LNCaP clone FGC (cell line): Measurements from ENCODE around the gene MLLT1.
A peak's percentile ranks its signal among the peaks of the same experiment; 100 is the strongest.
"Not testable (repeated sequence)": the region's sequence is repeated elsewhere in the genome, so short reads cannot be mapped to it uniquely, and the experiment has no call there.

Experiments
- DNase-seq: peaks from one replicate; pipeline ENCODE4 v3.0.0-alpha.2; 2011; ENCODE audit warnings: low read depth
- H3K4me3 ChIP-seq: 2 replicates; pipeline ENCODE4 v1.5.1; 2011; ENCODE audit warnings: mild to moderate bottlenecking, low read depth, low read length, control low read depth
- TF ChIP-seq, protein P1 (sequence below): IDR thresholded peaks from 2 replicates; pipeline ENCODE4 v1.5.1; 2012; ENCODE audit warnings: mild to moderate bottlenecking; ENCODE audit not compliant: control insufficient read depth, insufficient read depth; ENCODE audit errors: extremely low read depth

Gene MLLT1

DNA sequence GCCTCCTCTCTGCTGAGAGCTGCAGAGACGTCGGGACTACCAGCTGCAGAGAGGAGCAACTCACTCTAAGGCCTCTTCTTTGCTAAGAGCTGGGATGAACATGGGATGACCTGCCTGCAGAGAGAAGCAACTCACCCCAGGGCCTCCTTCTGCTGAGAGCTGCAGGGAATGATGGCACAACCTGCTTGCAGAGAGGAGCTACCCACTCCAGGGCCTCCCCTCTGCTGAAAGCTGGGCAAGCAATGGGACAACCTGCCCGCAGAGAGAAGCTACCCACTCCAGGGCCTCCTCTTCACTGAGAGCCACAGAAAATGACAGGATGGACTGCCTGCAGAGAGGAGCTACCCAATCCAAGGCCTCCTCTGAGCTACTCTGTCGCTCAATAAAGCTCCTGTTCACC lies 6.9 kb upstream of the MLLT1 start:
- no peak overlapping the region for H3K4me3 ChIP-seq
- DNase-seq, result no peak
- TF ChIP-seq, protein P1, sequence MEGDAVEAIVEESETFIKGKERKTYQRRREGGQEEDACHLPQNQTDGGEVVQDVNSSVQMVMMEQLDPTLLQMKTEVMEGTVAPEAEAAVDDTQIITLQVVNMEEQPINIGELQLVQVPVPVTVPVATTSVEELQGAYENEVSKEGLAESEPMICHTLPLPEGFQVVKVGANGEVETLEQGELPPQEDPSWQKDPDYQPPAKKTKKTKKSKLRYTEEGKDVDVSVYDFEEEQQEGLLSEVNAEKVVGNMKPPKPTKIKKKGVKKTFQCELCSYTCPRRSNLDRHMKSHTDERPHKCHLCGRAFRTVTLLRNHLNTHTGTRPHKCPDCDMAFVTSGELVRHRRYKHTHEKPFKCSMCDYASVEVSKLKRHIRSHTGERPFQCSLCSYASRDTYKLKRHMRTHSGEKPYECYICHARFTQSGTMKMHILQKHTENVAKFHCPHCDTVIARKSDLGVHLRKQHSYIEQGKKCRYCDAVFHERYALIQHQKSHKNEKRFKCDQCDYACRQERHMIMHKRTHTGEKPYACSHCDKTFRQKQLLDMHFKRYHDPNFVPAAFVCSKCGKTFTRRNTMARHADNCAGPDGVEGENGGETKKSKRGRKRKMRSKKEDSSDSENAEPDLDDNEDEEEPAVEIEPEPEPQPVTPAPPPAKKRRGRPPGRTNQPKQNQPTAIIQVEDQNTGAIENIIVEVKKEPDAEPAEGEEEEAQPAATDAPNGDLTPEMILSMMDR, result no peak

DNA sequence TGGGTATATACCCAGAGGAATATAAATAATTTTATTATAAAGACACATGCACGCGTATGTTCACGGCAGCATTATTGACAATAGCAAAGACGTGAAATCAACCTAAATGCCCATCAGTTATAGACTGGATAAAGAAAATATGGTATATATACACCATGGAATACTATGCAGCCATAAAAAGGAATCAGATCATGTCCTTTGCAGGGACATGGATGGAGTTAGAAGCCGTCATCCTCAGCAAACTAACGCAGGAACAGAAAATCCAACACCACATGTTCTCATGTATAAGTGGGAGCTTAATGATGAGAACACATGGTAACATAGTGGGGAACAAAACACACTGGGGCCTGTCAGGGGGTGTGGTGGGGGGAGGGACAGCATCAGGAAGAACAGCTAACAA lies 2.6 kb upstream of the MLLT1 start:
- not testable (repeated sequence) for DNase-seq, H3K4me3 ChIP-seq

DNA sequence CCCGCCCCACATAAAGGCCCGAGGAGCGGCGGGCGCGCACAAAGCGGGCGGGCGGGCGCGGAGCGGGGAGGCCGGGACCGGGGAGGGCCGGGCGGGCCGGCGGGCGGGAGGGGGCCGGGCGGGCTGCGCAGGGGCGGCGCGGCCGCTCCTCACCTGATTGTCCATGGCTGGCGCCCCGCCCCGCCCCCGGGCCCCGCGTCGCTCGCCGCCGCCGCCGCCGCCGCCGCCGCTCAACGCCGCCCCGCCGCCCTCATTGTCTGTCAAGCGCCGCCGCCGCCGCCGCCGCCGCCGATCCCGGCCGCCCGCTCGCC lies 200 bp downstream of the MLLT1 start:
- H3K4me3 ChIP-seq, result peak overlapping the region; percentile 97
- TF ChIP-seq, protein P1, result no peak
- no peak for DNase-seq

DNA sequence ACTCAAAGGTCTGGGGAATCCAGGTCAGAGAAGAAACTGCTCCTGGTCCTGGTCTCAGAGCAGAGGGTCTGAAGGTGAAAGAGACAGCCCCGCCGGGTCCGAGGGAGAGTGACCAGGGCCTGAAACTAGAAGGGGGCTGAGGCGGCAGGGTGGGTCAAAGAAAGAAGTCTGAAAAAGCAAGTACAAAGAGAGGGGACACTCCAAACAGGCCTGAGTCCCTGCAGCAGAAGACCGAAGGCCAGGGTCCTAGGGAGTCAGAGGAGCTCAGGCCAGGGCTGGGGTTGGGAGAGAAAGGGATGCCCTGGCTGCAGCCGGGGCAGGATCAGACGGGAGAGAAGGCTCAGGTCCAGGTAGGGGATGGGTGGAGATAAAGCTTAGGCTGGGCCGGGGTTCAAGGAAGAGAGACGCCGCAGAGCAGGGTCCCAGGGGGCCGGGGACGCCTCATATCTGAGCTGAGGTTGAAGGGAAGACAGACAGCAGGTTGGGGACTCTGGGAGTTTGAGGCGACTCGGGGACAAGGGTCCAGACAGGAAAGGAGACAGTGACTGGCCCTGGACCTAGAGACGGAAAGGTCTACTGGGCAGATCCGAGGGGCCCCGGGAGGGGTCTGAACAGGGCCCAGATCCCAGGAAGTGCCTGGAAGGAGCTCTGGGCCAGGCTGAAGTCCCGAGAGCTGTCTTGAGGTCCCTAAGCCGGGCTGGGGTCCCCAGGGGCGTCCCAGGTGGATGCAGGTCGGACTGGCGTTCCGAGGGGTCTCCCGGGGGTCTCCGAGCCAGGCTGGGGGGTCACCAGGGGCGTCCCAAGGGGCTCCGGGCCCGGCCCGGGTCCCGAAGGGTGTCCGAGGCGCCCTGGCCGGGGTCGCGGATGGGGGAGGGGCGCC lies 795 bp downstream of the MLLT1 start:
- peak overlapping the region; percentile 97 for H3K4me3 ChIP-seq
- TF ChIP-seq, protein P1, result no peak
- DNase-seq, result no peak

DNA sequence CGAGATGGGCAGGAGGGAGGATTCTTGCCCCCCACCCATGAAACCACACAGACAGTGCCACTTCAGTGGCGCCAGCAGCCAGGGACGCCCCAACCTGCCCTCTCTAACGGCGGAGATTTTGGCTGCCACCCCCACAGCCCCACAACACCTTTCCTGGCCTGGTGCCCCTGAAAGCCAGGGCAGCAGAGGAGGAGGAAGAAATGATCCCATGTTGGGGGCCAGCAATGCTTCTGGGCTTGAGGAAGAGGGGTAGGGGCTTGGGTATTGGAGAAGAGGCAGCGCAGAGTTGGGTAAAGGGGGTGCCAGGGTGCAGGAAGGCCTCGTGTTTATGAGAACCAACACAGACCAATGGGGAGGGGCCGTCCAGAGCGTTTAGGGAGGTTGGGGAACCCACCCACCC lies 1.7 kb downstream of the MLLT1 start:
- no peak for DNase-seq
- TF ChIP-seq, protein P1, result no peak
- peak overlapping the region; percentile 97 for H3K4me3 ChIP-seq

DNA sequence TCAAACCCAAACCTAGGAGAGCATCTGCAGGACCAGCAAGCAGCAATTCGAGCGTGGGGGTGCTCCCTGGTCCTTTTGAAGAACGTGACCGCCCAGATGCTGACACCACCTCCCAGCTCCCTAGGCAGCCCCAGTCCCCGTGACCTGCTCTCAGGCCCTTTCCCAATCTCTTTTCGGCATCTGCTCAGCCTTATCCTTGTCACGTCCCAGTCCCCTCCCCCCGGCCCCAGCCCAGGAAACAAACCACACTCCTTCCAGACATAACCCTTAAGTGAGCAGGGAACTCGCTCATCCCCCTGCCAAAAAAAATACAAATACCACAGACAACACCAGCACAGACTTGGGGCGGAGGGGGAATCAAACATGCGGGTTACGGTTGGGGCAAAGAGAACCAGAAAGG lies 3.3 kb downstream of the MLLT1 start:
- TF ChIP-seq, protein P1, result no peak
- peak overlapping the region; percentile 97 for H3K4me3 ChIP-seq
- DNase-seq, result no peak

DNA sequence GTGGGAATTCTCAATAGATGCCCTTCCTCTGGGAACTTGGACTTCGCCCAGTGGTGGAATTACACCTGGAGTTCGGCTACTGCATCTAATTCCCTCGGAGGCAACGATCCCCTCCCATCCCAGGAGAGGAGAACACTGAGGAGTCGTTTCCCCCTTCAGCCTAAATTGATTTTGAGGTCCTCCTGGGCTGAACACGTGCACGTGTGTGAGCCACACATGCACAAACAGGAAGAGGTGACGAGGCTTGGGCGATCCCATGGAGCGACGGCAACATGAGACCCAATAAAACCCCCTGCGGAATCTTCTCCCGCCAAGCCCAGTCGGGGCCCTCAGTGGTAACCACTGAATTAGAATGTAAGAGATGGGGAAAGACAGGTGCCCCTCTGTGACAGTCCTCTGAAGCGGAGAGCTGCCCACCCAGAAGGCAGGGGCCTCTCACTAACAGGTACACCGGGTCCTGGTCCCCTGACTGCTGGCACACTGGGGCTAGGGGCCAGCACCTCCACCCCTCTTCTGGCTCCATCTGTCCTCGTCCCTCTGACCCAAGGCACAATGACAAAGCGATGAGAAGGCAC lies 4.5 kb downstream of the MLLT1 start:
- 0 out of 2 replicates have a peak overlapping the region, but pooled peaks have one; percentile 5 for H3K4me3 ChIP-seq
- TF ChIP-seq, protein P1, result no peak

More for the DNA sequence above, 4.5 kb downstream of the MLLT1 start:
- no peak for DNase-seq
